ENCODE measurements around the gene HTR1D.
"Not testable (repeated sequence)": the region's sequence is repeated elsewhere in the genome, so short reads cannot be mapped to it uniquely, and the experiment has no call there.

HTR1D gene

GRCh38 chr1:23216771-23217420 is 406 bp downstream of the HTR1D start:
- DNase-seq: no peak

- no peak for DNase-seq
Observed at GRCh38 chr1:23215751-23216449, 1.4 kb downstream of the HTR1D start.

GRCh38 chr1:23215291-23215690 is 2.0 kb downstream of the HTR1D start:
- DNase-seq: no peak

- DNase-seq: no peak
Observed at GRCh38 chr1:23214640-23215039, 2.7 kb downstream of the HTR1D start.

- no peak for DNase-seq
Observed at GRCh38 chr1:23211955-23212354, 5.3 kb downstream of the HTR1D start.

- no peak for DNase-seq
Observed at GRCh38 chr1:23210963-23211362, 6.3 kb downstream of the HTR1D start.

- DNase-seq: no peak
Observed at GRCh38 chr1:23210351-23210785, 6.9 kb downstream of the HTR1D start.

GRCh38 chr1:23209770-23210169 is 7.5 kb downstream of the HTR1D start:
- DNase-seq: no peak

- no peak for DNase-seq
Observed at GRCh38 chr1:23208527-23208926, 8.8 kb downstream of the HTR1D start.

- not testable (repeated sequence) for DNase-seq
Observed at GRCh38 chr1:23207733-23208132, 9.6 kb downstream of the HTR1D start.

- no peak for DNase-seq
Observed at GRCh38 chr1:23202263-23202749, 15.0 kb downstream of the HTR1D start.

- DNase-seq: no peak
Observed at GRCh38 chr1:23200883-23201282, 16.4 kb downstream of the HTR1D start.

- no peak for DNase-seq
Observed at GRCh38 chr1:23198373-23198772, 18.9 kb downstream of the HTR1D start.

- DNase-seq: no peak
Observed at GRCh38 chr1:23196627-23197328, 20.5 kb downstream of the HTR1D start.

GRCh38 chr1:23194119-23194984 is 22.9 kb downstream of the HTR1D start:
- no peak for DNase-seq

- no peak for DNase-seq
Observed at GRCh38 chr1:23193391-23194118, 23.7 kb downstream of the HTR1D start.

- no peak for DNase-seq
Observed at GRCh38 chr1:23191199-23191598, 26.1 kb downstream of the HTR1D start.

- DNase-seq: not testable (repeated sequence)
Observed at GRCh38 chr1:23188936-23189452, 28.3 kb downstream of the HTR1D start.

GRCh38 chr1:23188434-23188884 is 28.8 kb downstream of the HTR1D start:
- no peak for DNase-seq

- no peak for DNase-seq
Observed at GRCh38 chr1:23187637-23188036, 29.7 kb downstream of the HTR1D start.

- no peak for DNase-seq
Observed at GRCh38 chr1:23185381-23185780, 31.9 kb downstream of the HTR1D start.
